Measurements from ENCODE around the gene RTN1.

Gene RTN1

DNA sequence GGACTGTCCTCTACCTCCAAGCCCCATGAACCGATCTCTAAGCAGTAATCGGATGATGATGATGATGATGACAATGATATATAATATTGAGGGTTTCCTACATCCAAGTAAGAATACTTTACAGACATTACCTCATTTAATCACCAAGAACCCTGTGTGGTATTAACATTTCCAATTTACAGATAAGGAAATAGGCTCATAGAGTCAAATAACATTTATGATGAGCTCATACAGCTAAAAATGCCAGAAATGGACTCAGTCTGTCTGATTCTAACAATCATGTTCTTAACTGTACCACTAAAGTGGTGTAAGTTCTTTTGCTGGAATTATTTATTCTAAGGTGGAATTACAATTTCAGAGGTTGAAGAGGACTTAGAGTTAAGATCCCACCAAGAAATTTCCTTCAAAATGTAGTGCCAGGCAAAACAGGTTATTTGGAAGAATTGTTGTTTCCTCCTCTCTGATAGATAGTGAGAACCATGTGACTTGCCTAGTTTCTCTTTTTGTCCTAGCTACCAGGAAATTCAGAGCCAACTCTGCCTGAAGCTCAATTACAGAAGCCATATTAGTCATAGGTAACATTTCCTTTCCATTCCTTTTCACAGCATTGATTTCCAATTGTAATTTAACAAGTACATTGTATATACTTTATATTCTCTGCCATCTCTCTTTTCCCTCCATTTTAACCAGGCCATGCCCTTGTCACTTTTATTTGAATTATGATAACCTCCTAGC is 270.2 kb downstream of the RTN1 start:
- Histone ChIP-seq H3K79me2 (no peaks in the 10 kb centered on the region), H3K9me3 (ENCODE audit: control insufficient read depth, low read length) (no peaks in the 10 kb centered on the region), H3K4me2 (ENCODE audit: low read length) (no peak overlapping the region), H3K9ac (no peak overlapping the region), H3K27me3 (ENCODE audit: control insufficient read depth, insufficient read depth, low read length) (no peaks in the 10 kb centered on the region), H3K27ac (no peak overlapping the region), H3K4me1 (no peaks in the 10 kb centered on the region), H3K4me3 (ENCODE audit: low read depth, low read length) (no peak overlapping the region), H2AFZ (no peak overlapping the region), H3K36me3 (ENCODE audit: control insufficient read depth, insufficient read depth, low read length) (no peaks in the 10 kb centered on the region)
- TF ChIP-seq, protein P1, sequence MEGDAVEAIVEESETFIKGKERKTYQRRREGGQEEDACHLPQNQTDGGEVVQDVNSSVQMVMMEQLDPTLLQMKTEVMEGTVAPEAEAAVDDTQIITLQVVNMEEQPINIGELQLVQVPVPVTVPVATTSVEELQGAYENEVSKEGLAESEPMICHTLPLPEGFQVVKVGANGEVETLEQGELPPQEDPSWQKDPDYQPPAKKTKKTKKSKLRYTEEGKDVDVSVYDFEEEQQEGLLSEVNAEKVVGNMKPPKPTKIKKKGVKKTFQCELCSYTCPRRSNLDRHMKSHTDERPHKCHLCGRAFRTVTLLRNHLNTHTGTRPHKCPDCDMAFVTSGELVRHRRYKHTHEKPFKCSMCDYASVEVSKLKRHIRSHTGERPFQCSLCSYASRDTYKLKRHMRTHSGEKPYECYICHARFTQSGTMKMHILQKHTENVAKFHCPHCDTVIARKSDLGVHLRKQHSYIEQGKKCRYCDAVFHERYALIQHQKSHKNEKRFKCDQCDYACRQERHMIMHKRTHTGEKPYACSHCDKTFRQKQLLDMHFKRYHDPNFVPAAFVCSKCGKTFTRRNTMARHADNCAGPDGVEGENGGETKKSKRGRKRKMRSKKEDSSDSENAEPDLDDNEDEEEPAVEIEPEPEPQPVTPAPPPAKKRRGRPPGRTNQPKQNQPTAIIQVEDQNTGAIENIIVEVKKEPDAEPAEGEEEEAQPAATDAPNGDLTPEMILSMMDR (IDR thresholded peaks at IDR 0.05), result no peak

DNA sequence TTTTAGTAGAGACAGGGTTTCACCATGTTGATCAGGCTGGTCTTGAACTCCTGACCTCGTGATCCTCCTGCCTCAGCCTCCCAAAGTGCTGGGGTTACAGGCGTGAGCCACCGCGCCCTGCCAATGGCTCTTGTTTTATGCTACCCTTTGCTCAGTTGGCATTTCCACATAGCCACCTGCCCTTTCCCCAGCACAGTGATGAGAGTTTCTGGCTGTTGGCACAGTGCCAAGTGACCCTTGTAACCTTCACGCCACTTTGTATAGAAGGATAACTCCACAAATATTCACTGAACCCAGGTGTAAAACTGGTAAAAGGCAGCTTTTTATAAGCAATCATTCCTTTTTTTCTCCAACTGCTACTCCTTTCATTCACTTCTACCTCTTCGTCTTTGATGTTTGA is 275.5 kb downstream of the RTN1 start:
- H3K4me2 ChIP-seq (ENCODE audit: low read length), result no peak overlapping the region
- H3K79me2 ChIP-seq, result no peaks in the 10 kb centered on the region
- no peaks in the 10 kb centered on the region for H3K36me3 ChIP-seq (ENCODE audit: control insufficient read depth, insufficient read depth, low read length)
- no peak overlapping the region for H2AFZ ChIP-seq
- TF ChIP-seq, protein P1 (IDR thresholded peaks at IDR 0.05), result no peak
- H3K27ac ChIP-seq, result no peak overlapping the region
- H3K9ac ChIP-seq, result no peak overlapping the region
- H3K4me1 ChIP-seq, result no peaks in the 10 kb centered on the region
- no peaks in the 10 kb centered on the region for H3K9me3 ChIP-seq (ENCODE audit: control insufficient read depth, low read length)
- no peak overlapping the region for H3K4me3 ChIP-seq (ENCODE audit: low read depth, low read length)
- H3K27me3 ChIP-seq (ENCODE audit: control insufficient read depth, insufficient read depth, low read length), result no peaks in the 10 kb centered on the region

DNA sequence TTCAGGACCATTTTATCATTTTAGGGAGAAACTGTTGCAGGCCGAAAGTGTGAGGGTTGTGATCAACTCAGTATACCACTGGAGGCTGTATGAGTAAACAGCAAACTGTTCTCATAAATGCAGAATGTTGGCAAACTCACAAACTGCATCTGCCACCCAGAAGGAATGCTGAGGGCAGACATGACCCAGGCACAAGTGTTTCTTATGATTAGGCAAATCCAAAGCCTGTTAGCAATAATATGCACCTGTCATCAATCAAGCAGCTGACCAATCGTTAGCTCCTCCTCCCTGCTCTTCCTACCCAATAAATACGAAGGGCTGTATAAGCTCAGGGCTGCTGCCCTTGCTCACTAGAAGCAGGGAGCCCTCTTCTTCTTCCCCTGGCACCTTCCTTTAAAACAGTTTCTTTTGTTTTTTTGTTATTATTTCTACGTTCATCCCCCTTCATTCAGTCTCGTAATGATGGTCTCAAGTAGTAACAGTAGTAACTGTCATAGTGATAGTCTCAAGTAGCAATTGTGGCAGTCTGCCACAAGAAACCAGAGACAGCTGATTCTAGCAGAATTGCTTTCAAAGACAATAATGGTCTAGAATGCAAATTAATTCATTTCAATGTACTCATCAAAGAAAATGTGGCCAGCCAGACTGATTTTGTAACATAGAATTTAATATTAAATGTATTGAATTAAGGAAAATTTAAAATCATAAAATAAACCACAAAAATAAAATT is 278.8 kb downstream of the RTN1 start:
- no peak overlapping the region for H3K4me2 ChIP-seq (ENCODE audit: low read length)
- H3K9ac ChIP-seq, result no peak overlapping the region
- no peaks in the 10 kb centered on the region for H3K4me1 ChIP-seq
- H3K27ac ChIP-seq, result no peak overlapping the region
- H3K36me3 ChIP-seq (ENCODE audit: control insufficient read depth, insufficient read depth, low read length), result no peaks in the 10 kb centered on the region
- H3K27me3 ChIP-seq (ENCODE audit: control insufficient read depth, insufficient read depth, low read length), result no peaks in the 10 kb centered on the region
- H3K4me3 ChIP-seq (ENCODE audit: low read depth, low read length), result no peak overlapping the region
- H2AFZ ChIP-seq, result no peak overlapping the region
- H3K9me3 ChIP-seq (ENCODE audit: control insufficient read depth, low read length), result no peaks in the 10 kb centered on the region
- TF ChIP-seq, protein P1 (IDR thresholded peaks at IDR 0.05), result no peak
- H3K79me2 ChIP-seq, result no peaks in the 10 kb centered on the region

DNA sequence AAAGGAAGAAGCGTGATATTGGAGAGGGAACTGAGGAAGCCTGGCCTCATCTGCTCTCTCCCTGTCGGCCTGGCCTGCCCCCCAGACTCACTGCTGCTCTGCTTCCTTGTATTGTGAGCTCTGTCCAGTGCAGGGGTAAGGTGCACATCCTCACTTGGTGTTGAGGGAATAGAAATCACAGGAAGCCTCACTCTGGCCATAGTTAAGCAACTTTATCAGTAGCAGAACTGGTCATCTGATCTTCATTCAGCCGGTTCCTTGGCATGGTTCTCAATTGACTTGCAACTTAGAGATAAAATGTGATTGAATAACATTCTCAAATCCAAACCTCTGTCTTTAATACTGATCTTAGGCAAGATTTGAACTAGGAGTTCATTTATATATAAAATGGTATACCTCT is 282.5 kb downstream of the RTN1 start:
- no peak overlapping the region for H3K9ac ChIP-seq
- no peak overlapping the region for H3K4me3 ChIP-seq (ENCODE audit: low read depth, low read length)
- no peak overlapping the region for H2AFZ ChIP-seq
- TF ChIP-seq, protein P1 (IDR thresholded peaks at IDR 0.05), result no peak
- no peaks in the 10 kb centered on the region for H3K36me3 ChIP-seq (ENCODE audit: control insufficient read depth, insufficient read depth, low read length)
- H3K9me3 ChIP-seq (ENCODE audit: control insufficient read depth, low read length), result no peaks in the 10 kb centered on the region
- no peaks in the 10 kb centered on the region for H3K4me1 ChIP-seq
- no peaks in the 10 kb centered on the region for H3K27me3 ChIP-seq (ENCODE audit: control insufficient read depth, insufficient read depth, low read length)
- H3K79me2 ChIP-seq, result no peaks in the 10 kb centered on the region
- H3K4me2 ChIP-seq (ENCODE audit: low read length), result no peak overlapping the region
- H3K27ac ChIP-seq, result no peak overlapping the region
